Mesendoderm (in vitro differentiated cells): Measurements from ENCODE around the gene CDA.

Source experiments
- DNase-seq: peaks from one replicate; pipeline ENCODE4 v3.0.0; 2013
- H2AK5ac ChIP-seq: 2 replicates; pipeline ENCODE4 v1.6.1; 2013; ENCODE audit warnings: low read length, inconsistent platforms
- H2BK120ac ChIP-seq: 2 replicates; pipeline ENCODE4 v1.6.1; 2013; ENCODE audit warnings: low read depth, mild to moderate bottlenecking, low read length, moderate library complexity, mixed read lengths
- H2BK15ac ChIP-seq: replicated peaks from 2 replicates; pipeline ENCODE4 v1.6.1; 2013; ENCODE audit warnings: low read depth, mild to moderate bottlenecking, moderate library complexity
- H2BK5ac ChIP-seq: 2 replicates; pipeline ENCODE4 v1.6.1; 2013; ENCODE audit warnings: low read length, inconsistent platforms
- H3K18ac ChIP-seq: 2 replicates; pipeline ENCODE4 v1.6.1; 2013; ENCODE audit warnings: mild to moderate bottlenecking, low read length, mixed read lengths
- H3K23ac ChIP-seq: one replicate; pipeline ENCODE4 v1.6.1; 2013; ENCODE audit warnings: low read length
- H3K27ac ChIP-seq: 2 replicates; pipeline ENCODE4 v1.5.1; 2013; ENCODE audit warnings: low read depth, mild to moderate bottlenecking, inconsistent platforms, low read length, moderate library complexity
- H3K27me3 ChIP-seq: 2 replicates; pipeline ENCODE4 v1.6.1; 2013; ENCODE audit warnings: low read length, control low read depth, mild to moderate bottlenecking, inconsistent platforms; ENCODE audit not compliant: insufficient read depth, poor library complexity
- H3K36me3 ChIP-seq: 2 replicates; pipeline ENCODE4 v1.6.1; 2013; ENCODE audit warnings: low read length, inconsistent platforms; ENCODE audit not compliant: control insufficient read depth, insufficient read depth
- H3K4ac ChIP-seq: one replicate; pipeline ENCODE4 v1.6.1; 2013; ENCODE audit warnings: low read depth, mild to moderate bottlenecking, low read length, moderate library complexity
- H3K4me1 ChIP-seq: 2 replicates; pipeline ENCODE4 v1.6.1; 2013; ENCODE audit warnings: low read depth, low read length, inconsistent platforms; ENCODE audit not compliant: control insufficient read depth
- H3K4me2 ChIP-seq: 2 replicates; pipeline ENCODE4 v1.6.1; 2013; ENCODE audit warnings: low read length
- H3K4me3 ChIP-seq: 2 replicates; pipeline ENCODE4 v1.5.1; 2013; ENCODE audit warnings: mild to moderate bottlenecking, low read length
- H3K56ac ChIP-seq: one replicate; pipeline ENCODE4 v1.6.1; 2013; ENCODE audit warnings: low read length
- H3K79me1 ChIP-seq: 2 replicates; pipeline ENCODE4 v1.6.1; 2013; ENCODE audit warnings: low read length, inconsistent platforms
- H3K79me2 ChIP-seq: 2 replicates; pipeline ENCODE4 v1.6.1; 2013; ENCODE audit warnings: mild to moderate bottlenecking, low read length; ENCODE audit not compliant: control insufficient read depth, insufficient read depth
- H3K9ac ChIP-seq: 2 replicates; pipeline ENCODE4 v1.6.1; 2013; ENCODE audit warnings: low read length, inconsistent platforms
- H4K5ac ChIP-seq: one replicate; pipeline ENCODE4 v1.6.1; 2013; ENCODE audit warnings: low read length
- H4K8ac ChIP-seq: one replicate; pipeline ENCODE4 v1.6.1; 2013; ENCODE audit warnings: low read depth, mild to moderate bottlenecking, control low read depth, low read length, moderate library complexity
- WGBS: extraction: QIAGEN DNeasy Blood & Tissue Kit; methylation state at CpG from one replicate; pipeline ENCODE4 v1.1.7; 2013; ENCODE audit warnings: low lambda C conversion rate, missing lambda C conversion rate; ENCODE audit not compliant: insufficient coverage; ENCODE audit errors: extremely low coverage; 5-methylcytosine and 5-hydroxymethylcytosine counted together

CDA gene

DNA sequence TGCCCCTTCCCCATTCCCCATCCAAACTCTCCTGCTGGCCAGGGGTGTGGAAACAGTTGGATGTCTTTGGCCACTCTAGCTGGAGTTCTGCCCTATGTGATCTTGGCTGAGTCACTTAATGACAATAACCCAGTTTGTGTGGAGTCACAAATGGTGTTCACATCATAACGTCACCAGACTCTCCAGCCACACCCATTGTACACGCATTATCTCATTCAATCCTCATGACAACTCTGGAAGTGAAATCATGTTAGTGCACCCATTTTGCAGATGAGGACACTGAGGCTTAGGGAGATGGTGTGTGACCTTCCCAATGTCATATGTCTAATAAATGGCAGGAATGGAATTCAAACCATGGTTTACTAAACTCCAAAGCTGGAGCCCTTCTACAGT is 1.2 kb upstream of the CDA start:
- Histone ChIP-seq H3K18ac (no peak overlapping the region), H4K5ac (no peak overlapping the region), H3K4me3 (no peak overlapping the region), H2BK120ac (no peak overlapping the region), H2AK5ac (no peak overlapping the region), H2BK5ac (no peak overlapping the region), H3K9ac (no peak overlapping the region), H4K8ac (no peak overlapping the region), H3K79me1 (no peaks in the 10 kb centered on the region), H3K4ac (no peak overlapping the region), H3K79me2 (no peaks in the 10 kb centered on the region), H3K27ac (no peak overlapping the region), H3K4me2 (no peak overlapping the region), H2BK15ac (no peak overlapping the region), H3K56ac (no peak overlapping the region), H3K27me3 (no peaks in the 10 kb centered on the region), H3K36me3 (no peaks in the 10 kb centered on the region), H3K4me1 (peaks cover 17% of the 10 kb centered on the region), H3K23ac (no peak overlapping the region)
- no peak for DNase-seq
- WGBS: no CpG with 5 or more reads among the region's 2 CpGs

DNA sequence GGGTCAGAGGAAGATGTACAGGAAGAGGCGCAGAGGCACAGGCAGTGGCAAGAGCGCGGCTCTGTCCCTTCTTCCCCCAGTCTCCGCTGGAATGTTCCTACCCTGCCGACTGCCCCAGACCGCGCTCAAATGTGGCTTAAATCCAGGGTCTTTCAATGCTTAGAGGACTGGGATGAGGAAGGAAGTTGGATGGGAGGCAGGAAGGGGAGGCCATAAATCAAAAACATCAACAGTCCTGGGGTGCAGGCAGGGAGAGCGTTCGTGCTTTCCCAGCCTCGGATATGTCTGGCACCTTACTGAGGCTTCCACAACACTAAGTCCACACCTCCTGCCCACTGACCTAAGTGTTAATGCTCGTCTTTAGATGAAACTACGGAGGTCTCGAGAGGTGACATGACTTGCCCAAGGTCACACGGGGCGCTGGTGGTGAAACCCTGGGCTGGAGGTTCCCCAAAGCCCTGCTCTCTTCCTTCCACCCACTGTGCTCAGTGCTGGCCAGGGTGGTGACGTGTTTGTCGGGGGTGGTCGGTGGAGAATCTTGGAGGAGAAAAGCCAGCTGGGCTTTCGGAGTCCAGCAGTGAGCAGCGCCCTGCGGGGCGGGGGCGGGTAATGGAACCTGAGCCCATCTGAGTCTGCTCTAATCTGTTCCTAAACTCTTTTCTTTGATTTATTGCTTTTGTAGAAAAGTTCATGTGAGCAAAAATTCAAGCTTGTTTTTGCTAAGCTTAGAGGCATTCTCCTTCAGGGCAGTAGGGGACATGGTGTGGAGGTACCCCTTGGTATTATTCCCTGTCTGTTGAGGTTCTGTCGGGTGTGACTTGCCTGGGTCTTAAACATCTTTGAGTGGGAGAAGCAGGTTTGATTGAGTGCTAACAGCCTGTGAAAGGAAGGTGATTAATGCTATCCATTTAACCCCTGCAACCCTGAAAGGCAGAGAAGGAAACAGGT is 708 bp downstream of the CDA start:
- H3K9ac ChIP-seq: peak overlapping the region; percentile 54
- H3K4ac ChIP-seq: no peak overlapping the region
- no CpG with 5 or more reads among the region's 24 CpGs for WGBS
- peak; percentile 84 for DNase-seq
- H3K27me3 ChIP-seq: no peaks in the 10 kb centered on the region
- H2AK5ac ChIP-seq: no peak overlapping the region
- peak overlapping the region; percentile 82 for H3K56ac ChIP-seq
- no peak overlapping the region for H4K5ac ChIP-seq
- H3K18ac ChIP-seq: peak overlapping the region; percentile 11
- H3K79me2 ChIP-seq: no peaks in the 10 kb centered on the region
- H3K4me1 ChIP-seq: peaks cover 17% of the 10 kb centered on the region
- H2BK5ac ChIP-seq: peak overlapping the region; percentile 64
- H3K36me3 ChIP-seq: no peaks in the 10 kb centered on the region
- no peak overlapping the region for H3K4me3 ChIP-seq
- no peak overlapping the region for H3K23ac ChIP-seq
- H3K4me2 ChIP-seq: peak overlapping the region; percentile 37
- peak overlapping the region; percentile 13 for H3K27ac ChIP-seq
- H4K8ac ChIP-seq: no peak overlapping the region
- H3K79me1 ChIP-seq: no peaks in the 10 kb centered on the region
- peak overlapping the region; percentile 8 for H2BK120ac ChIP-seq
- H2BK15ac ChIP-seq: no peak overlapping the region

DNA sequence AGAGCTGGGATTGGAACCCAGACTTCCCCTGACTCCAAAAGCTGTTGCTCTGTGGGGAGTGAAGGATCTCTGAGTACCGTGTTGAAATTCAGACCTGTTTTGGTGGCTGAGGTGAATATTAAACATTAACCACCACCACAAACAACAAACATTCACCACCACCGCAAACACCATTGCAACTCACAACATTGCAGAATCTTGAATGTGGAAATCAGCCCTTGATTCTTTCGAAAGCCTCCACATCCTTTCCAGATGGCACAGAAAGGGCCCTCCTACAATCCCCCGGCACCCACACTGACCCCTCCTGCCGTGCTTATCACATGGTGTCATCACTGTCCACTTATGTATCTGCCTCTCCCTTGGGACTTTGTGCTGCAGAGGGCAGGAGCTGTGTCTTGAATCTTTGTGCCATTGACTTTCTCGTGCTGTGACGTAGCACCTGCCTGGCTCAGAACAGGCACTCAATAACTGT is 1.4 kb downstream of the CDA start:
- no peak overlapping the region for H4K8ac ChIP-seq
- H3K27ac ChIP-seq: peak overlapping the region; percentile 7
- H3K36me3 ChIP-seq: no peaks in the 10 kb centered on the region
- peak overlapping the region; percentile 46 for H3K56ac ChIP-seq
- WGBS: no CpG with 5 or more reads among the region's 7 CpGs
- H3K4me3 ChIP-seq: no peak overlapping the region
- H3K4me1 ChIP-seq: peaks cover 17% of the 10 kb centered on the region
- H3K4ac ChIP-seq: no peak overlapping the region
- H3K18ac ChIP-seq: no peak overlapping the region
- no peak overlapping the region for H2BK15ac ChIP-seq
- no peak overlapping the region for H3K4me2 ChIP-seq
- no peaks in the 10 kb centered on the region for H3K79me1 ChIP-seq
- no peaks in the 10 kb centered on the region for H3K79me2 ChIP-seq
- no peak overlapping the region for H2BK120ac ChIP-seq
- H3K23ac ChIP-seq: no peak overlapping the region
- no peak overlapping the region for H2BK5ac ChIP-seq
- no peaks in the 10 kb centered on the region for H3K27me3 ChIP-seq
- peak overlapping the region; percentile 13 for H3K9ac ChIP-seq
- H4K5ac ChIP-seq: no peak overlapping the region
- peak overlapping the region; percentile 31 for H2AK5ac ChIP-seq
- DNase-seq: no peak

DNA sequence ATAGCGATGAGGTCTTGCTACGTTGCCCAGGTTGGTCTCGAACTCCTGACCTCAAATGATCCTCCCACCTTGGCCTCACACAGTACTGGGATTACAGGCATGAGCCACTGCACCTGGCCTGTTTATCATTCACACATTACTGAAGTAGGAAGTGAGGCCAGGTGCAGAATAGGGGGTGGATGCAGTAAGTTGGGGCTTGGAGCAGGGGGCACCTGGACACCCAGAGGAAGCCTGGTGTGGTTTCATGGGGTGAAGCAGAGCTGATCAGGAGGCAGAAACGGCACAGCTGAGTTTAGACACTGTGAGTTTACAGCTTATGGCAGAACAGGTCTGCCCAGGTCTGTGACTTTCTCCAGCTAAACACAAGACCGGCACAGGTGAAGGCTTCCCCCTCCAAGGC is 4.9 kb downstream of the CDA start:
- Histone ChIP-seq H3K4ac (no peak overlapping the region), H3K23ac (no peak overlapping the region), H3K27ac (no peak overlapping the region), H3K36me3 (no peaks in the 10 kb centered on the region), H3K4me1 (peaks cover 17% of the 10 kb centered on the region), H2BK15ac (no peak overlapping the region), H2BK120ac (no peak overlapping the region), H3K4me3 (no peak overlapping the region), H2BK5ac (no peak overlapping the region), H2AK5ac (no peak overlapping the region), H3K27me3 (no peaks in the 10 kb centered on the region), H4K8ac (no peak overlapping the region), H3K79me1 (no peaks in the 10 kb centered on the region), H3K4me2 (no peak overlapping the region), H3K56ac (no peak overlapping the region), H3K18ac (no peak overlapping the region), H4K5ac (no peak overlapping the region), H3K79me2 (no peaks in the 10 kb centered on the region), H3K9ac (no peak overlapping the region)
- no CpG with 5 or more reads among the region's 5 CpGs for WGBS
- DNase-seq: no peak

DNA sequence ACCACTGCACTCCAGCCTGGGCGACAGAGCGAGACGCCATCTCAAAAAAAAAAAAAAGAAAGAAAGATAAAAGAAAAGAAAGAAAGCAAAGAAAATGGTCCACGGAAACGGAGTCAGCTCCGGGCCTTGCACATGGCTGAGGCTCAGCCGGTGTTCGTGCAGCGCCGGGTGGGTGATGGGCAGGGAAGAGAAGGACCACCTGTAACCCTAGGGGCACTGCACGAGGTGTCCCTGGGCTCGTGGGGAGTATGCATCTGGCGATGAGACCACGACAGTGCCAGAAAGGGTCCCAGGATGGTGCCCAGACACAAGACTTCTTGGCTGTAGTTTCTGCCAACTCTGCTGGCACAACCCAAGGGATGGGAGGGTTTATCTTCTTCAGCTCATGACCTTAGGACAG is 5.8 kb downstream of the CDA start:
- H3K56ac ChIP-seq: no peak overlapping the region
- H3K79me1 ChIP-seq: no peaks in the 10 kb centered on the region
- H3K18ac ChIP-seq: no peak overlapping the region
- H2BK15ac ChIP-seq: no peak overlapping the region
- no peak overlapping the region for H3K4ac ChIP-seq
- WGBS: no CpG with 5 or more reads among the region's 14 CpGs
- no peak overlapping the region for H3K4me2 ChIP-seq
- H4K5ac ChIP-seq: no peak overlapping the region
- peaks cover 9% of the 10 kb centered on the region for H3K4me1 ChIP-seq
- no peak for DNase-seq
- H4K8ac ChIP-seq: no peak overlapping the region
- H2BK5ac ChIP-seq: no peak overlapping the region
- no peaks in the 10 kb centered on the region for H3K27me3 ChIP-seq
- no peak overlapping the region for H3K23ac ChIP-seq
- no peak overlapping the region for H3K27ac ChIP-seq
- no peak overlapping the region for H3K4me3 ChIP-seq
- H3K36me3 ChIP-seq: no peaks in the 10 kb centered on the region
- no peak overlapping the region for H3K9ac ChIP-seq
- no peak overlapping the region for H2BK120ac ChIP-seq
- no peak overlapping the region for H2AK5ac ChIP-seq
- no peaks in the 10 kb centered on the region for H3K79me2 ChIP-seq
